Endodermal cell (in vitro differentiated cells): ENCODE data around the gene NOL9. TPM values are rescaled to one million over a fixed set of nuclear protein-coding genes. Genes with fewer than 3 reads are reported as not detected.

Experiments used
- DNase-seq: peaks from one replicate; pipeline ENCODE4 v3.0.0-alpha.2; 2017
- H3K27ac ChIP-seq: 2 replicates; pipeline ENCODE4 v1.5.1; 2013; ENCODE audit warnings: mild to moderate bottlenecking, low read depth, low read length, moderate library complexity
- H3K27me3 ChIP-seq: 2 replicates; pipeline ENCODE4 v1.6.1; 2013; ENCODE audit warnings: mild to moderate bottlenecking, low read length, moderate library complexity; ENCODE audit not compliant: insufficient read depth, control insufficient read depth, poor library complexity, severe bottlenecking
- H3K36me3 ChIP-seq: 2 replicates; pipeline ENCODE4 v1.7.0; 2013; ENCODE audit warnings: mild to moderate bottlenecking, low read length, moderate library complexity; ENCODE audit not compliant: control insufficient read depth, insufficient read depth
- H3K4me1 ChIP-seq: one replicate; pipeline ENCODE4 v1.7.0; 2013; ENCODE audit warnings: low read length; ENCODE audit not compliant: control insufficient read depth, insufficient read depth
- H3K4me3 ChIP-seq: 2 replicates; pipeline ENCODE4 v1.5.1; 2013; ENCODE audit warnings: mild to moderate bottlenecking, low read length, moderate library complexity
- H3K9ac ChIP-seq: 2 replicates; pipeline ENCODE4 v1.6.1; 2013; ENCODE audit warnings: mild to moderate bottlenecking, low read length, moderate library complexity; ENCODE audit not compliant: poor library complexity, severe bottlenecking; ENCODE audit errors: extremely low read depth
- H3K9me3 ChIP-seq: 2 replicates; pipeline ENCODE4 v1.6.1; 2013; ENCODE audit warnings: mild to moderate bottlenecking, low read length, moderate library complexity; ENCODE audit not compliant: control insufficient read depth
- H3K27ac Mint-ChIP-seq: 2 replicates; pipeline ENCODE4 v1.8.0; 2020; ENCODE audit warnings: mixed read lengths
- H3K27me3 Mint-ChIP-seq: 2 replicates; pipeline ENCODE4 v1.8.0; 2021; ENCODE audit warnings: mild to moderate bottlenecking, mixed read lengths; ENCODE audit not compliant: insufficient read depth
- H3K36me3 Mint-ChIP-seq: 2 replicates; pipeline ENCODE4 v1.8.0; 2020; ENCODE audit warnings: low read depth, mixed read lengths
- H3K4me1 Mint-ChIP-seq: 2 replicates; pipeline ENCODE4 v1.8.0; 2020; ENCODE audit warnings: mixed read lengths
- H3K4me3 Mint-ChIP-seq: 2 replicates; pipeline ENCODE4 v1.8.0; 2020; ENCODE audit warnings: mild to moderate bottlenecking, moderate library complexity, mixed read lengths
- H3K9me3 Mint-ChIP-seq: 2 replicates; pipeline ENCODE4 v1.8.0; 2020; ENCODE audit warnings: mild to moderate bottlenecking, mixed read lengths
- WGBS, 2 experiments: methylation state at CpG; one replicate each; pipeline versions ENCODE4 v1.1.5 to v1.1.7; 2013; ENCODE audit warnings: missing lambda C conversion rate in 2 of 2, mixed read lengths in 1 of 2; ENCODE audit not compliant: insufficient coverage in 1 of 2, insufficient read length in 1 of 2; 5-methylcytosine and 5-hydroxymethylcytosine counted together
- total RNA-seq, 2 donors: library from RNA; stranded (reverse); fragmentation: NEBNext Ultra II Directional in 1 of 2; extraction: Animal tissue kit (Norgen Biotek cat#: 25700) in 1 of 2; gene quantifications; 2 replicates in 1 of 2; 3 replicates in 1 of 2; pipeline ENCODE4 v1.2.1, GENCODE V29; 2021
- TF ChIP-seq, protein P1 (sequence below): fragments of 200-600 bp; sonication (generic); conservative IDR thresholded peaks from 2 replicates; pipeline ENCODE4 v1.5.0; 2021; ENCODE audit warnings: antibody characterized with exemption, mild to moderate bottlenecking

The NOL9 gene
- total RNA-seq, 2 donors from 2014 or later: 35.0 to 43.9 TPM

DNA sequence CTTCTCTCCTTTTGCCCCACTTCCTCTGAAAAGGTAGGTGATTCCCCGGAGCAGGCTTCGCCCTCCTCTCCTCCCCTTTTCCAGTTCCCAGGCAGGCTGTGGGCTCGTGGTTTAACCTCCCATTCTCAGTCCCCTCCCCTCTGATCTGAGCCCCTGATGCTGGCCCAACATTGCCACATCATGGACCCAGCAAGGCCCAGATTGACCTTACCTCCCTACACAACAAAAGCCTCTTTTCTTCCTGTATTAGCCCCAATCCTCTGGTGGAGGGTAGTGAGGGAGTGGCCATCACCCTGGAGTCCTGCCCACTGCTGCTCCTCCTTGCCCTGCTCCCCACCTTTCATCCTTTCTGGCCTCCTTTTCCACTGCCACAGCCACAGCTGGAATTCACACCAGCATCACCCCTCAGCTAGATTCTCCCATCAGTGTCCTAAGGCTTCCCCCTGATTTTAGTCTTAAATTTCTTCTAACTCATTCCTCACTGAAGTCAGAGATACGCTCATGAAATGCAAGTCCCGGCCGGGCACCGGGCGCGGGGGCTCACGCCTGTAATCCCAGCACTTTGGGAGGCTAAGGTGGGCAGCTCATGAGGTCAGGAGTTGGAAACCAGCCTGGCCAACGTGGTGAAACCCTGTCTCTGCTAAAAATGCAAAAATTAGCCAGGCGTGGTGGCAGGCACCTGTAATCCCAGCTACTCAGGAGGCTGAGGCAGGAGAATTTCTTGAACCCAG lies 18.5 kb upstream of the NOL9 start:
- Histone ChIP-seq H3K27ac (no peak overlapping the region), H3K9ac (no peak overlapping the region), H3K4me3 (no peak overlapping the region), H3K27me3 (peaks cover 27% of the 10 kb centered on the region), H3K4me1 (no peaks in the 10 kb centered on the region), H3K9me3 (no peaks in the 10 kb centered on the region), H3K36me3 (no peaks in the 10 kb centered on the region)
- no peaks in the 10 kb centered on the region for H3K36me3 Mint-ChIP-seq
- no peak for DNase-seq
- no peak overlapping the region for H3K4me3 Mint-ChIP-seq
- TF ChIP-seq, protein P1, sequence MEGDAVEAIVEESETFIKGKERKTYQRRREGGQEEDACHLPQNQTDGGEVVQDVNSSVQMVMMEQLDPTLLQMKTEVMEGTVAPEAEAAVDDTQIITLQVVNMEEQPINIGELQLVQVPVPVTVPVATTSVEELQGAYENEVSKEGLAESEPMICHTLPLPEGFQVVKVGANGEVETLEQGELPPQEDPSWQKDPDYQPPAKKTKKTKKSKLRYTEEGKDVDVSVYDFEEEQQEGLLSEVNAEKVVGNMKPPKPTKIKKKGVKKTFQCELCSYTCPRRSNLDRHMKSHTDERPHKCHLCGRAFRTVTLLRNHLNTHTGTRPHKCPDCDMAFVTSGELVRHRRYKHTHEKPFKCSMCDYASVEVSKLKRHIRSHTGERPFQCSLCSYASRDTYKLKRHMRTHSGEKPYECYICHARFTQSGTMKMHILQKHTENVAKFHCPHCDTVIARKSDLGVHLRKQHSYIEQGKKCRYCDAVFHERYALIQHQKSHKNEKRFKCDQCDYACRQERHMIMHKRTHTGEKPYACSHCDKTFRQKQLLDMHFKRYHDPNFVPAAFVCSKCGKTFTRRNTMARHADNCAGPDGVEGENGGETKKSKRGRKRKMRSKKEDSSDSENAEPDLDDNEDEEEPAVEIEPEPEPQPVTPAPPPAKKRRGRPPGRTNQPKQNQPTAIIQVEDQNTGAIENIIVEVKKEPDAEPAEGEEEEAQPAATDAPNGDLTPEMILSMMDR: no peak
- H3K27me3 Mint-ChIP-seq: peaks cover 47% of the 10 kb centered on the region
- no peaks in the 10 kb centered on the region for H3K9me3 Mint-ChIP-seq
- no peaks in the 10 kb centered on the region for H3K4me1 Mint-ChIP-seq
- H3K27ac Mint-ChIP-seq: no peak overlapping the region
- WGBS, 2 experiments: 83 to 88% methylated on average over 6 to 12 of the region's 12 CpGs

DNA sequence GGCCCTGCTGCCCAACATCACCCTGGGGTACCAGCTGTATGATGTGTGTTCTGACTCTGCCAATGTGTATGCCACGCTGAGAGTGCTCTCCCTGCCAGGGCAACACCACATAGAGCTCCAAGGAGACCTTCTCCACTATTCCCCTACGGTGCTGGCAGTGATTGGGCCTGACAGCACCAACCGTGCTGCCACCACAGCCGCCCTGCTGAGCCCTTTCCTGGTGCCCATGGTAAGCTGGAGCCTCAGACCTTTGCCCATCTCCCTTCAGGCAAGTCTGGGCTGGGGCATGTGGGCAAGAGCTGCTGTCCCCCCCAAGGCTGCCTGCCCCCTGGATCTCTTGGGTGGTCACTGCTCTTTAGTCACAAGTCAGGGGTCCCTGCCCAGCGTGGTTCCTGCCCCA lies 16.7 kb upstream of the NOL9 start:
- no peaks in the 10 kb centered on the region for H3K4me1 ChIP-seq
- no peaks in the 10 kb centered on the region for H3K36me3 ChIP-seq
- H3K9ac ChIP-seq: no peak overlapping the region
- H3K9me3 ChIP-seq: no peaks in the 10 kb centered on the region
- peaks cover 31% of the 10 kb centered on the region for H3K27me3 ChIP-seq
- no peaks in the 10 kb centered on the region for H3K9me3 Mint-ChIP-seq
- no peaks in the 10 kb centered on the region for H3K4me1 Mint-ChIP-seq
- no peaks in the 10 kb centered on the region for H3K36me3 Mint-ChIP-seq
- DNase-seq: no peak
- H3K27ac ChIP-seq: no peak overlapping the region
- H3K27me3 Mint-ChIP-seq: peaks cover 47% of the 10 kb centered on the region
- TF ChIP-seq, protein P1: no peak
- H3K27ac Mint-ChIP-seq: no peak overlapping the region
- WGBS, 2 experiments: 69 to 84% methylated on average over 2 to 5 of the region's 5 CpGs
- no peak overlapping the region for H3K4me3 ChIP-seq
- no peak overlapping the region for H3K4me3 Mint-ChIP-seq

DNA sequence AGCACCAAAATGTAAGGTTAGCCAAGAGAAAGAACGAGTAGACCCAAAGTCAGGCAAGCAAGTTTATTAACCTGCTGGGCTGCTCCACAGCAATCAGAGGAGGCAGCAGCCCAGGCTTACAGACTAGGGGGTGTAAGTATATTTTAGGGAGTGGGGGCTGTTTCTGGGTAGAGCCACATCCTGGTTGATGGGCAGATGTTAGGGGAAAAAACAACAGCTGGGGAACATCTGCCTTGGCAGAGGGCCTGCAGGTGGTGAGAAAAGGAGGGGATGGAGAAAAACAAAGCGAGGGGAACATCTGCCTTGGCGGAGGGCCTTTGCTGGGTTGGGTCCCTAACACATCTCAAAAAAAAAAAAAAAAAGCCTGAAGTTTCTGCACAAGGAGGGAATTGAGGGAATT lies 15.8 kb upstream of the NOL9 start:
- H3K27me3 Mint-ChIP-seq: peaks cover 47% of the 10 kb centered on the region
- WGBS, 2 experiments: 83 to 89% methylated on average over 2 to 3 of the region's 3 CpGs
- no peak for DNase-seq
- no peaks in the 10 kb centered on the region for H3K9me3 Mint-ChIP-seq
- Histone ChIP-seq H3K9me3 (no peaks in the 10 kb centered on the region), H3K36me3 (no peaks in the 10 kb centered on the region), H3K27ac (no peak overlapping the region), H3K4me3 (no peak overlapping the region), H3K4me1 (no peaks in the 10 kb centered on the region), H3K9ac (no peak overlapping the region), H3K27me3 (peaks cover 39% of the 10 kb centered on the region)
- TF ChIP-seq, protein P1: no peak
- no peak overlapping the region for H3K27ac Mint-ChIP-seq
- no peak overlapping the region for H3K4me3 Mint-ChIP-seq
- H3K4me1 Mint-ChIP-seq: no peaks in the 10 kb centered on the region
- no peaks in the 10 kb centered on the region for H3K36me3 Mint-ChIP-seq
